ENCODE measurements around the gene MARCHF10. TPM values are rescaled to one million over a fixed set of nuclear protein-coding genes. Genes with fewer than 3 reads are reported as not detected.
"Not testable (repeated sequence)": the region's sequence is repeated elsewhere in the genome, so short reads cannot be mapped to it uniquely, and the experiment has no call there.

The MARCHF10 gene
- total and polyA plus RNA-seq, 3 donors from 2014 or later = 61.5 to 266 (median 118) TPM

DNA sequence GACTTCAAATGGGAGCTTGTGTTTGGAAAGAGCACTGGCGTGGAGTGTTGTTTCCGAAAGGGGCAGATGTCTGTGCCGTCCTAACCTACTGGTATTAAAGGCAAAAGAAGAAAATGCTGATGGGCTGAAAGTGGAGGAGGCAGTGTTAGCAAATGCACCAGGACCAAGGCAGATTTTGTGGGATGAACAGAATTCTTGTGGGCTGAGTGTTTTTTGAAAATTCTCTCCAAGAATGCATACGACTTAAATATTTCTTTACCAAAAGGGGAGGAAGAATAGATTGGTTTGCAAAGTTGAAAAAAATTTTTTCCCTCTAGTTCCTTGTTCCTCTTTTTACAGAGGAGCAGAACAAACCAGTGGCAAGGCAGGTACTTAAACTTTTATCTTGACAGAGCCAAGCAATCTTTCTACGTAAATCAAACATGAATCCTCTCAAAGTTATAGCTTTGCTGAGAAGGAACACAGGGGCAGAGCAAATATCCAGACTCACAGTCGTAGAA lies 16.8 kb downstream of the MARCHF10 start:
- TF ChIP-seq POLR2A (IDR thresholded peaks at IDR 0.05) = no peak
- TF ChIP-seq, protein P1, sequence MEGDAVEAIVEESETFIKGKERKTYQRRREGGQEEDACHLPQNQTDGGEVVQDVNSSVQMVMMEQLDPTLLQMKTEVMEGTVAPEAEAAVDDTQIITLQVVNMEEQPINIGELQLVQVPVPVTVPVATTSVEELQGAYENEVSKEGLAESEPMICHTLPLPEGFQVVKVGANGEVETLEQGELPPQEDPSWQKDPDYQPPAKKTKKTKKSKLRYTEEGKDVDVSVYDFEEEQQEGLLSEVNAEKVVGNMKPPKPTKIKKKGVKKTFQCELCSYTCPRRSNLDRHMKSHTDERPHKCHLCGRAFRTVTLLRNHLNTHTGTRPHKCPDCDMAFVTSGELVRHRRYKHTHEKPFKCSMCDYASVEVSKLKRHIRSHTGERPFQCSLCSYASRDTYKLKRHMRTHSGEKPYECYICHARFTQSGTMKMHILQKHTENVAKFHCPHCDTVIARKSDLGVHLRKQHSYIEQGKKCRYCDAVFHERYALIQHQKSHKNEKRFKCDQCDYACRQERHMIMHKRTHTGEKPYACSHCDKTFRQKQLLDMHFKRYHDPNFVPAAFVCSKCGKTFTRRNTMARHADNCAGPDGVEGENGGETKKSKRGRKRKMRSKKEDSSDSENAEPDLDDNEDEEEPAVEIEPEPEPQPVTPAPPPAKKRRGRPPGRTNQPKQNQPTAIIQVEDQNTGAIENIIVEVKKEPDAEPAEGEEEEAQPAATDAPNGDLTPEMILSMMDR (IDR thresholded peaks at IDR 0.05) = no peak
- DNase-seq = no peak
- Histone ChIP-seq H3K4me1 (no peaks in the 10 kb centered on the region), H3K4me3 (no peak overlapping the region), H3K36me3 (ENCODE audit: low read depth, missing control alignments) (no peaks in the 10 kb centered on the region), H3K27me3 (no peaks in the 10 kb centered on the region), H3K9me3 (no peaks in the 10 kb centered on the region), H3K27ac (no peak overlapping the region)
- 67 to 69% methylated on average over 6 of the region's 6 CpGs for WGBS, 2 donors
- intact Hi-C loops (cut with DNase I; ENCODE audit: low total_unique reads) = no loop called here

DNA sequence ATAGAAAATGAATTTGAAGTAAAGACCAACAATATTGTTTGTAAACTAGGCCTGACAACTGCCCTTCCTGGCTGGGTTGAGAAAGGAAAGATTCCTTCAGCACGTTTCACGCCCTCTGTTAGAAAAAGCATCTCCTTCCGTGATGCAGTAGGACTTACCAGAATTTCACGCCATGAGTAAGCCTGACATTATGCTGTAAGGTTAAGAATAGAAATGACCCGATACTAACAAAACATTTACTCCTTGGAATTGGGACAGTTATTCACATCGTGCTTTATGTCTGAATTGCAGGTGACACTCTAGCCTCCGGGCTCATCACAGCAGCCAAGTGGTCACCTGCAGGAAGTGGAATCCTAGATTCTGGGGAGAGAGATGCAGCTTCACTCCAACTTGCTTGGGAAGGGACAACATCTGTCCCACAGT lies 17.5 kb downstream of the MARCHF10 start:
- H3K4me3 ChIP-seq = no peak overlapping the region
- H3K4me1 ChIP-seq = no peaks in the 10 kb centered on the region
- no peak overlapping the region for H3K27ac ChIP-seq
- H3K9me3 ChIP-seq = no peaks in the 10 kb centered on the region
- DNase-seq = no peak
- no peaks in the 10 kb centered on the region for H3K27me3 ChIP-seq
- H3K36me3 ChIP-seq (ENCODE audit: low read depth, missing control alignments) = no peaks in the 10 kb centered on the region
- 84 to 87% methylated on average over 7 of the region's 7 CpGs for WGBS, 2 donors
- intact Hi-C loops (cut with DNase I; ENCODE audit: low total_unique reads) = no loop called here
- TF ChIP-seq, protein P1 (IDR thresholded peaks at IDR 0.05) = no peak
- TF ChIP-seq POLR2A (IDR thresholded peaks at IDR 0.05) = no peak

DNA sequence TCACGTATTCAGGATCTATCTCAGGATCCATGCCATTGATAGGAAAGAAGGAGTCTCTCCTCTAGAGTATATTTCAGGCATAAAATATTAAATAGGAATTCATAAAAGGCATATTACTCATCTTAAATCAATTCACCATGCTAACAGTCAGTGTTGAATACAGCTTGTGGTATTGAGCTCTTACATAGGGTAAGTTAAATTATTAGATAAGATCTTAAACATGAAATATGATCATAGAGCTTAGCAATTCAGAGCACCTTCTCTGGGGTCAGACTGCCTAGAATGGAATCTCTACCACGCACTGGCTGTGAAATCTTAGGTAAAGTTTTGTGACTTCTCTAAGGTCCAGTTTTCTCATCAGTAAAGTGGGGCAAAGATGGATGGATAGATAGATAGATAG lies 20.7 kb downstream of the MARCHF10 start:
- WGBS, 2 donors = 78 to 85% methylated on average over 2 of the region's 2 CpGs

DNA sequence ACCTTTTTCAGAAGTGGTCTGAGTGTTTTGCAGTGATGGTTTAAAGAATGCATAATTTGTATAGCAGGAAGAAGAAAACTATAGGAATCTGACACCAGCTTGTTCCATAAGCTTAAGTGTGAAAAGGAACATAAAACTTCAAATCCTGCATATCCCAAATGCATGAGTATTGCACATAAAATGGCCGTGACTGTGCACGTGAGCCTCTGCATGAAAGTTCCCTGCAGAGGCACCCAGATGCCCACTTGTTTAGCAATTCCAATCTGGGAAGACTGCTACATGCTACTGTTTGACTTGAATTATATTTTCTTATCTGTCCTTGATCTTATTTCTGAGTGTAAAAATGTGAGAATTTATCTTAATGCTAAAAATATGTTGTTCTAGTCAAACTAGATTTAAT lies 21.5 kb downstream of the MARCHF10 start:
- no peak for DNase-seq
- H3K36me3 ChIP-seq (ENCODE audit: low read depth, missing control alignments) = no peaks in the 10 kb centered on the region

More for the DNA sequence above, 20.7 kb downstream of the MARCHF10 start:
- DNase-seq = no peak
- Histone ChIP-seq H3K27me3 (no peaks in the 10 kb centered on the region), H3K4me1 (no peaks in the 10 kb centered on the region), H3K27ac (no peak overlapping the region), H3K9me3 (no peaks in the 10 kb centered on the region), H3K4me3 (no peak overlapping the region), H3K36me3 (ENCODE audit: low read depth, missing control alignments) (no peaks in the 10 kb centered on the region)
- intact Hi-C loops (cut with DNase I; ENCODE audit: low total_unique reads) = no loop called here
- TF ChIP-seq POLR2A (IDR thresholded peaks at IDR 0.05) = no peak
- TF ChIP-seq, protein P1 (IDR thresholded peaks at IDR 0.05) = no peak

GRCh38 chr17:62785983-62786382 lies 22.1 kb downstream of the MARCHF10 start:
- H3K36me3 ChIP-seq (ENCODE audit: low read depth, missing control alignments); H3K27me3 ChIP-seq; intact Hi-C loops (cut with DNase I; ENCODE audit: low total_unique reads); H3K9me3 ChIP-seq; DNase-seq; H3K4me1 ChIP-seq; H3K27ac ChIP-seq; H3K4me3 ChIP-seq: not testable (repeated sequence)
- WGBS, 2 donors = 93 to 95% methylated on average over 1 of the region's 1 CpG

More for the DNA sequence above, 21.5 kb downstream of the MARCHF10 start:
- H3K4me1 ChIP-seq = no peaks in the 10 kb centered on the region
- H3K9me3 ChIP-seq = no peaks in the 10 kb centered on the region
- no peak overlapping the region for H3K27ac ChIP-seq
- whole genome bisulfite sequencing, 2 donors = 79 to 84% methylated on average over 2 of the region's 2 CpGs
- no peak for TF ChIP-seq POLR2A (IDR thresholded peaks at IDR 0.05)
- TF ChIP-seq, protein P1 (IDR thresholded peaks at IDR 0.05) = no peak
- intact Hi-C loops (cut with DNase I; ENCODE audit: low total_unique reads) = no loop called here
- no peaks in the 10 kb centered on the region for H3K27me3 ChIP-seq
- no peak overlapping the region for H3K4me3 ChIP-seq

Data from testis (tissue), 3 donors.